ENCODE results near the gene SKI.

DNA sequence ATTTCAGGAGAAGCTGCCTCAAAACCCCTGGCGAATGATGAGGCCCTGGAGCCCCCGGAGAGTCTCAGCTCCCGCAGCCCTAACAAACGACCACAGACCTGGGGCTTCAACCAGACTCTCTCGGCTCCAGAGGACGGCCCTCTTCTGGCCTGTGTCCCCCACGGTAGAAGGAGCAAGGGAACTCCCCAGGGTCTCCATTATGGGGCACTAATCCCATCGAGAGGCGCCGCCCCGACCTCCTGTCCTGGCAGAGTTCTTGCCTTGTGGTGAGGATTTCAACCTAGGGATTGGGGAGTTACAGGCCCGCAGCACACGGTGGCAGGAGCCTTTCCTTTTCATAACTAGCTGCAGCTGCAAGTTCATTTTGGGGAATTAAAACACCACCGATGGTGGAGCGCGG lies 39.8 kb upstream of the SKI start:
- TF ChIP-seq, protein P1, sequence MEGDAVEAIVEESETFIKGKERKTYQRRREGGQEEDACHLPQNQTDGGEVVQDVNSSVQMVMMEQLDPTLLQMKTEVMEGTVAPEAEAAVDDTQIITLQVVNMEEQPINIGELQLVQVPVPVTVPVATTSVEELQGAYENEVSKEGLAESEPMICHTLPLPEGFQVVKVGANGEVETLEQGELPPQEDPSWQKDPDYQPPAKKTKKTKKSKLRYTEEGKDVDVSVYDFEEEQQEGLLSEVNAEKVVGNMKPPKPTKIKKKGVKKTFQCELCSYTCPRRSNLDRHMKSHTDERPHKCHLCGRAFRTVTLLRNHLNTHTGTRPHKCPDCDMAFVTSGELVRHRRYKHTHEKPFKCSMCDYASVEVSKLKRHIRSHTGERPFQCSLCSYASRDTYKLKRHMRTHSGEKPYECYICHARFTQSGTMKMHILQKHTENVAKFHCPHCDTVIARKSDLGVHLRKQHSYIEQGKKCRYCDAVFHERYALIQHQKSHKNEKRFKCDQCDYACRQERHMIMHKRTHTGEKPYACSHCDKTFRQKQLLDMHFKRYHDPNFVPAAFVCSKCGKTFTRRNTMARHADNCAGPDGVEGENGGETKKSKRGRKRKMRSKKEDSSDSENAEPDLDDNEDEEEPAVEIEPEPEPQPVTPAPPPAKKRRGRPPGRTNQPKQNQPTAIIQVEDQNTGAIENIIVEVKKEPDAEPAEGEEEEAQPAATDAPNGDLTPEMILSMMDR (IDR thresholded peaks at IDR 0.05) = no peak
- no peak for TF ChIP-seq POLR2A (IDR thresholded peaks at IDR 0.05)

Data from transverse colon (tissue), 3 donors.